ENCODE measurements around the gene TRMT44. TPM values are rescaled to one million over a fixed set of nuclear protein-coding genes. Genes with fewer than 3 reads are reported as not detected.

TRMT44 gene
- total RNA-seq = 9.5 and 12.9 TPM in 2 replicates

GRCh38 chr4:8440492-8441311, at the start of gene TRMT44, which contains the start of gene ACOX3:
TSS of gene TRMT44 (plus strand) at chr4:8440777. CDS start at chr4:8440823, 46 bp downstream.
TSS of gene ACOX3 (minus strand) at chr4:8440723. CDS start at chr4:8416521, 24,202 bp downstream.

Other genes starting within 250 kb of the TRMT44 start
- 15.2 and 18.4 TPM in 2 replicates for gene SH3TC1, start 241.5 kb upstream of the TRMT44 start, total RNA-seq
- gene HTRA3, start 171.0 kb upstream of the TRMT44 start, total RNA-seq = 1.8 and 6.1 TPM in 2 replicates
- 20.2 and 20.7 TPM in 2 replicates for gene ACOX3, start 54 bp upstream of the TRMT44 start, total RNA-seq
- gene GPR78, start 139.6 kb downstream of the TRMT44 start, total RNA-seq = 0.12 and 0.79 TPM in 2 replicates
- gene CPZ, start 152.0 kb downstream of the TRMT44 start, total RNA-seq = 1.7 and 13.2 TPM in 2 replicates

Data from aortic smooth muscle cell (primary cell).